GM19328 (cell line): ENCODE data around the gene PIM3.

Experiments
- ATAC-seq: cut with Tn5 transposase; IDR thresholded peaks from one replicate; pipeline ENCODE4 v1.9.1; 2021; ENCODE audit warnings: mild to moderate bottlenecking, moderate library complexity; ENCODE audit not compliant: unreplicated experiment

The PIM3 gene

DNA sequence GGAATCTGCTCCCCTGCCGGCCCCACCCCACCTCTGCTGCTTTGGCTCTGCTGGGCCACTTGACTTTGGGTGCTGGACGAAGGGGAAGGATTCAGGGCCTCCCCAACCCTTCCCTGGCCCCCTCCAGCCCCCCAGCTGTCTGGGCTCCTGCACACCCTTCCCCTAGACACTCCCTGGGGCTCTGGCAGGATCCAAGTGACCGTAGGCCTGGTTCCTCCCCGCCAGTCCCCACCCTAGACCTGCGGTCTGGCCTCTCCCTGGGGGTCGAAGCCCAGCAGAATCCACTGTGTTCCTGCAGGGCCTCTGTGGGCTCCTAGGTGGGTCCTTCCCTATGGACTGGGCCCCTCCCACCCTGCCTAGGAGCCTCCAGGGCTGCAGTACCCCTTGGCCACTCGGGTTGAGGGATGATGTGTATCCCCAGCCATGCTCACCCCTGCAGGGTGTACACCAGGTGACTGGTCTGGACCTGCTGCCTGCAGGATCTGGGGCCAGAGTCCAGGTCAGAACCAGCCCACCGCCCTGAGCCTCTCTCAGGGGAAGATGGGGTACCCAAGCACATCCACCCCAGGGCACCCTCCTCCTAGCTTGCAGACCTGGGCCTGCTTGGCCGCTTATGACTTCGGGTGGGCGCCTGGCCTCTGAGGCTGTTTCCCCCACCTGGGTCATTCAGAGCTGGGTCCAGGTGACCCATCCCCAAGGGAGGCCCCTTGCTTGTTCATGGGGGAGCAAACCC is 5.6 kb downstream of the PIM3 start:
- no peak for ATAC-seq

DNA sequence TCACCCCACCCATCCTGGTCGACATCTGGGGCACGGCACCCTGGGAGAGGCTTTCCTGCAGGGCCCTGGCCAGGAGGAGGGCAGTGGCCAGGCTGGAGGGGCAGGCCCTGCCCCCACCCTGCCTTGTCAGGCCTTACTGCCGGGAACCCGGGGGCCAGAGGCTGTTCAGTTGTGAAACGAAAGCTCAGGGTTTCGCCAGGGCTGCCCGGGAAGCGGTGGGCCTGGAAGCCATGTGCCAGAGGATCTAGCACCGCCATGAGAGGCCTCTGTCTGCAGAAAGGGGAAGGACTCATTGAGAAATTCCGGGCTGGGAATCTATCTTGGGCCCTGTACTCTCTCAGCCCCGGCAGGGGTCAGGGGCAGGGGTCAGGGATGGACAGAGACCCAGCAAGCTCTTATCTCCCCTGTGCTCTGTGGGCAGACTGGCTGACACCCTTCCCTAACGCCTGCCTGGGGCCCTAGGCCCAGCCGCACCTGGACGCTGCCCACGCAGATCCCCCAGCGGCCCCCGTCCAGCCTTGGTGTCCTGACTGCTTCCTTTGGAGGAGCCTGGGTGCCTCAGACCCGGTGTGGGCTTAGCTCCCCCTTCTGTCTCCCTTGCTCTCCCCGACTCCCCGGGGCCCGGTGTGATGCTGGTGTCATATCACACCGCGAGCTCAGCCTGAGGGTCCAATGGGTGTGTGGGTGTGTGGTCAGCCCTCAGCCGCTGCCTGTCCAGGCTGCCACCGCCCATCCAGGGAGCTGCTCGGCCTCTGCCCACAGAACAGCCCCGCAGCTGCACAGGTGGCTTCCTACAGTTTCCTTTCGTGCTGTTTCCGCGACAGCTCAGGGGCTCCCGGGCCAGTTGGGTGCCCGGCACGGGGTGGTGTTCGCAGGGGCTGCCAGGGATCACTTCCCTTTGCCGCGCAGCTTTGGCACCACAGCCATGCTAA is 6.5 kb downstream of the PIM3 start:
- ATAC-seq, result no peak

DNA sequence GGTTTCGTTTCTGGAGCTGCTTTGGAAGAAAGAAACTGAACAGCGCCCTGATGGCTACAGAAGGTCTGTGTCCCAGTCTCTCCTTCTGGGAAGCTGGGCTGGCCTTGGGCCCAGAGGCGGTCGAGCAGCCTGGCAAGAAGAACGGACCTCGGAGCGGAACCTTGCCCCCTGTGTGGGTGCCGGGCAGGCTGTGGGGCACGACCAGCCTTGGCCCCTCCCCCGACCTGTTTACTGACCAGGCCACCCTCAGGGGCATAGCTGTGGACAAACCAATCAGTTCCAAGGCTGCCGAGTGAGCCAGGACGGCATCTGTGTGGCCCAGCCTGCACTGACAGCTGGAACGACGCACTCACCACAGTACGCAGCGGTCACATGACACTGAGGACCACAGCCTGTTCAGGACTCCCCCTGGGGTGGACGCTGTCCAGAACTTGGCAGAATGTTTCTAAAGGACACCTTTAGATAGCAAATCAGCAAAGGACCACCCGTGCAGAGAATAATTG is 7.2 kb downstream of the PIM3 start:
- ATAC-seq, result no peak

DNA sequence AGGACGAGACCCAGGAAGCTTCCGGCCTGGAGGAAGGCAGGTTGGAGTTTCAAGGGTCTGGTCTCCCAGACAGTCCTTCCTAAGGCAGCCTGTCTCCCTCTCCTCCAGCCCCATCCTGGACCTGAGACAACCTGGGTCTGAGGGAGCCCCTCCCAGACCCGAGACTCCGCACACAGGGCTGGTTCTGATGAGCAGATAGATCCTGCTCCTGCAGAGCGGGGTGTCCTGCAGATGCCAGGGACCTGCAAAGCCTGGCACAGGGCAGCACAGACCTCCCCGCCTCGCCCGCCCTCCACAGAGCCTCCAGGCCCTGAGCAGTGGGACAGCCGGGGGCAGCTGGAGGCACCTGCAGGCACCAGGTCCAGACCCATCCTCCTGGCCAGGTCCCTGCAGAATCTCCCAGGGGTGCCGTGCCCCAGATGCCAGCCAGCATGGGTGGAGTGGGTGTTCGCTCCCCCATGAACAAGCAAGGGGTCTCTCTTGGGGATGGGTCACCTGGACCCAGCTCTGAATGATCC is 7.8 kb downstream of the PIM3 start:
- no peak for ATAC-seq

DNA sequence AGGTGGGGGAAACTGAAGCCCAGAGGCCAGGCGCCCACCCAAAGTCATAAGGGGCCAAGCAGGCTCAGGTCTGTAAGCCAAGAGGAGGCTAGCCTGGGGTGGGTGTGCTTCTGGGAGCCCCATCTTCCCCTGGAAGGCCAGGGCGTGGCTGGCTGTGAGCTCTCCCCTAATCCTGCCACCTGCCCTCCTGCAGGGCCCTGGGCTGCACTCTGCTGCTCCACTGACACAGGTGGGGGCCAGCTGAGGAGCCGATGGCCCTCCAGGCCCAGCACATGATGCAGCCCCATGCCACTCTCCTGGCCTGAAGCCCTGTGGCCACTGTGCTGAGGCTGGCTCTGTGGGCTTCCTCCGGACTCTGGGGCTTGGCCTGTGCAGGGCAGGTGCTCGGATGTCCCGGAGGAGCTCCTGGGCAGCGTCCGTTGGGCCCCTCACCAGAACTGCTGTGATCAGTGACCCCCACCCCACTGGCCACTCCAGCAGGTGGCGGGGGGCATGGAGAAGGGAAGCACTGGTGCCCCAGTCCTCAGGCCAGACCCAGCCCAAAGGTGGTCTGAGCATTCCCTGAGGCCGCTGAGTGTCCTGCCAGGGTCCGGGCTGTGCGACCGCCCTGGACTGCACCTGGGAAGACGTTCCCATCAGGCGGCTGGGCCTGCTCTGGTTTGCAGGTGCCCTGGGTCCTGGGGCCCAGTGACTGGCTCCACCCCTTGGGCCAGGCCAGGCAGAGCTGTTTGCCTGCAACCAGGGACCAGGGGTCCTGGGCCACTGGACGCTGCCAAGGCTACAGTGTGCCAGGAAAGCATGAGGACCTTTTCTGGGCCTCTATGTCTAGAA is 8.5 kb downstream of the PIM3 start:
- no peak for ATAC-seq

DNA sequence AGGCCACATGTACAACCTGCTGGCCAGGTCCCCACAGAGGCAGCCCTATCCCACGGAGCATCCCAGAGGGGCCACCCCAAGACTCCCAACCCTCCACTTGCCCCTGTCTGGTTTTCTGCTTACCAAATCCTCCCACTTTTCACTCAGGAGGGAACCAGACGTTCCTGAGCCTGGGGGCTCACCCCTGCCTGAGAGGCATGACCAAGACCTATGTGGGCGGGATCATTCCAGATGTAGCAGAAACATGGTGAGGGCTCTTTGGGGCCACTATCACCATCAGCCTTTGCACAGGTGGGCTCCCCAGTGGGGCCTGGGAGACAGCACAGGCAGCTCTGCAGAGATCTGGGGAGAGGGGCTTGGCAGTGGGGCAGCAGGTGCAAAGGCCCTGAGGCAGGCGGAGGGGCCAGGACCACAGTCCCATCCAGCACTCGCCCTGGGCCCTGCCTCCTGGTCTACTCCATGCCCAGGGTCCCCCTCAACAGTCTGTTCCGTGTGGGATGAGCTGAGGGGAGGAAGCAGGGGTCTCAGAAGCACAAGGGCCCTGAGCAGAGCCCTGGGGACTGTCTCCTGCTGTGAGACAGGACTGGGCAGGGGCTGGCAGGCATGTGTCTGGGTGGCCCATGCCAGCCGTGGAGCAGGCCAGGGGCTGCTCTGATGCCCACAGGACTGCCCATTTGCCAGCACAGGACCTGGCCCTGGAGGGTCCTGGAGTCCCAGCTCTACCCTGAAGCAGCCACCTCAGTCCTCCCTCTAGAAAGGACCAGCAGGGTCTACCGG is 9.4 kb downstream of the PIM3 start:
- no peak for ATAC-seq

DNA sequence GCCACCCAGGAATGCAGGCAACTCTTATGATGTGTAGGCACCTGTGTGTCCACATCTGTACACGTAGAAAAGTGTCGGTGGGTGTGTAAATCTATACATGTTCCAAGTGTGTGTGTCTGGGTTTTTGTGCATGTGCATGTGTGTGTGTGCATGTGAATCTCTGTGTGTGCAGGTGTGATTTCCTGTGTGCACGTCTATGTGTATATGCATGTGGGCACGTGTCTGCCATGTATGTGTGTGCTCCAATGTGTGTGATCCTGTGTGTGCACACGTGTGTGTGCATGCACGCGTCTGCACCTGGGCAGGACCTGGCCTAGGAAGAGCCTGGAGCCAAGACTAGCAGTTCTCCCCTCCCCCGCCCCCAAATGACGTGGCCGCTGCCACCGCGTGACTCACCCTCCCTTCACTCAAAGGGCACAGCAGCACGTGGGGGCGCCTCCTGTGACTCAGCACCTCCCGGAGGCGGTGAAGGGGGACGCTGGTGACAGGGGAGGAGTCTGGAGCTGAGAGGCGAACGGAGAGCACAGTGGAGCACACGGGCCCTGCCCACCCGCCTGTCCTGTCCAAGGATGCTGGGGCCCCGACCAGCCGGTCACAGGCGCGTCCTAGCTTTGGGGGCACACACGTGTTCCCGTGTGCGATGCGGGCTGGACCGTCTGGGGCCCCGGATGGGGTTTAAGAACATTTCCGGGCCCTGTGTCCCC is 10.1 kb downstream of the PIM3 start:
- ATAC-seq, result peak; percentile 56

DNA sequence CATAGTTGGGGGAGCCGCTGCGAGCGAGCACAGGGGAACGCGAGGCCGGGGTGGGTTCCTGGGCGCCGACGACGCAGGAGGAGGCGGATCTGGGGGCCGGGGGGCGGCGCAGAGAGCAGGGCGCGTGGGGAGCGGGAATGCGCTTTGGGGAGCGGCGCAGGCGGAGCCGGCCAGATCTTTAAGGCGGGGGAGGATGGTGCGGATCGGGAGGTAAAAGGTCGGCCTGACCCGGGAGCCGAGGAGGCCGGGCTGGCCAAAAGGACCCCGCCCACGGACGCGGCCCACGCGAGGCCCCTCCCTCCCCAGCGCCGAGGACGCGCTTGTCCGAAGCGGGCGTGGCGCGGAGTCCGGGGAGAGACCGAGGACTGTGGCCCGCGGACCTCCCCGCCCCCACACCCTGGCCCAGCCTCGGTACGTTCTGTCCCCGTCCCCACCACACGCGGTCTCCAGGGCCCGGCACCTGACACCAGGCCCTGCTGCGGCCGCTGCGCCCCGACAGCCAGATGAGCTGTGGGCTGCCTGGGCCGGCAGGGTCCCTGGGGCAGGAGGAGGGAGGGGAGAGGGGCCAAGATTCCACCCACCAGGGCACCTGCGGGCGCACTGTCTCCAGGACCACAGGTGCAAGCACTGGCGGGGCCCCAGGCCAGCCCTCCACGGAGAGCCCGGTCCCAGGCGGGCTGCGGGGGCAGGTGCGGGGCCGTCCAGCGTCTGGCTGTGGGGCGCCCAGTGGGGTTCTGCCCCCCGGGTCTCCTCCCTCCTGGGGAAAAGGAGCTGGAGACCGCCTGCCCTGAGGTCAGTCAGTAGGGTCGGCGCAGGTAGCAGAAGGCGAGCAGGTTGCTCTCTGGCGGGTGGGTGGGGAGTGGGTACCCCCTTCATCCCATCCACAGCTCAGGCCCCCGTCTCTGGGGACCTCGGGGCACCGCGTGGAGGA is 10.9 kb downstream of the PIM3 start:
- ATAC-seq, result peak; percentile 20

DNA sequence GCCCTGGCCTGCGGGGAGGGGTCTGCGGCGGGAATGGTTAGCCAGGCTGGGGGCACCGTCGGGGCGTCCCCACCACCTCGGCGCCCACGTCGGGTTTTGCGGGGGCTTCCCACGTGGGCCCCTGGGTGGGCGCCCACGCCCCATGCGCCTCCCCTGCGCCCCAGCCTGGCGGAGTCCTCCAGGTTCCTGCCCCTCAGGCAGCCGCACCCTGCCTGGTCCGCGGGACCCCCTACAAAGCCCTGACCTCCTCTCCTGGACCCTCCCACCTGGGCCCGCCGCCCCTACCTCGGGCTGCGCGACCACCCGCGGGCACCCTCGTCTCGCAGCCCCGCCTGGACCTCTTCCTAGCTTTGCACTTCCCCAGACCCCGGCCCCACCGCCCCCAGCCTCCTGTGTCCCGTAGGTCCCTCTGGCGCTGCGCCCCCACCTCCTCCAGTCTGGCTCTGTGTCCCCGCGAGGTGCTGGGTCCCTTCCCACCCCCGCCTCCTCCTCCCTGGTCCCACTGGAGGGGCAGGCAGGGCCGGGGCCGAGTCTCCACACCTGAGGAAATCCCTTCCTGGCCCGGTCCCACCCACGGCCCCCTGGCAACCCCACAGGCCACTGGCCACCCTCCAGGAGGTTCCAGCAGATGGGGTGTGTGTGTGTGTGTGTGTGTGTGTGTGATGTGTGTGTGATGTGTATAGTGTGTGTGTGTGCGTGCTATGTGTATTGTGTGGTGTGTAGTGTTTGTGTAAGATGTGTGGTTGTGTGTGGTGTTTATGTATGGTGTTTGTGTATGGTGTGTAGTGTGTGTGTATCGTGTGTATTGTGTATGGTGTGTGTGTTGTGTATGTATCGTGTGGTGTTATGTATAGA is 11.8 kb downstream of the PIM3 start:
- no peak for ATAC-seq

DNA sequence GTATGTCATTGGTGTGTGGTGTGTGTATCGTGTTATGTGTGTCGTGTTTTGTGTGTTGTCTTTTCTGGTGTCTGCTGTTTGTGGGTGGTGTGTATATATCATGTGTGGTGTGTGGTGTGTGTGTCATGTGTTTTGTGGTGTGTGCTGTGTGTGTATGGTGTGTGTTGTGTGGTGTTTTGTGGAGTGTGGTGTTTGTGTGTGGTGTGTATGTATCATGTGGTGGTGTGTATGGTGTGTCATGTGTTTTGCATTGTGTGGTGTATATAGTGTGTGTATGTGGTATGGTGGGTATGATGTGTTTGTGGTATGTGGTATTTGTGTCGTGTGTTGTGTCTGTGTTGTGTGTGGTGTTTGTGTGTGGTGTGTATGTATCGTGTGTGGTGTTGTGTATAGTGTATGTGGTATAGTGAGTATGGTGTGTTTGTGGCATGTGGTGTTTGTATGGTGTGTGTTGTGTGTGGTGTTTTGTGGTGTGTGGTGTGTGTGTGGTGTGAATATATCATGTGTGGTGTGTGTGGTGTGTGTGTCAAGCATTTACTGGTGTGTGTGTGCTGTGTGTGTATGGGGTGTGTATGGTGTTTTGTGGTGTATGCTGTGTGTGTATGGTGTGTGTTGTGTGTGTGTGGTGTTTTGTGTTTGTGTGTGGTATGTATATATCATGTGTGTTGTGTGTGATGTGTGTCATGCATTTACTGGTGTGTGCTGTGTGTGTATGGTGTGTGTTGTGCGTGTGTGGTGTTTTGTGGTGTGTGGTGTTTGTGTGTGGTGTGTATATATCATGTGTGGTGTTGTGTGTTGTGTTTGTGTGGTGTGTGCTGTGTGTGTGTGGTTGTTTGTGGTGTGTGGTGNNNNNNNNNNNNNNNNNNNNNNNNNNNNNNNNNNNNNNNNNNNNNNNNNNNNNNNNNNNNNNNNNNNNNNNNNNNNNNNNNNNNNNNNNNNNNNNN is 12.7 kb downstream of the PIM3 start:
- no peak for ATAC-seq

DNA sequence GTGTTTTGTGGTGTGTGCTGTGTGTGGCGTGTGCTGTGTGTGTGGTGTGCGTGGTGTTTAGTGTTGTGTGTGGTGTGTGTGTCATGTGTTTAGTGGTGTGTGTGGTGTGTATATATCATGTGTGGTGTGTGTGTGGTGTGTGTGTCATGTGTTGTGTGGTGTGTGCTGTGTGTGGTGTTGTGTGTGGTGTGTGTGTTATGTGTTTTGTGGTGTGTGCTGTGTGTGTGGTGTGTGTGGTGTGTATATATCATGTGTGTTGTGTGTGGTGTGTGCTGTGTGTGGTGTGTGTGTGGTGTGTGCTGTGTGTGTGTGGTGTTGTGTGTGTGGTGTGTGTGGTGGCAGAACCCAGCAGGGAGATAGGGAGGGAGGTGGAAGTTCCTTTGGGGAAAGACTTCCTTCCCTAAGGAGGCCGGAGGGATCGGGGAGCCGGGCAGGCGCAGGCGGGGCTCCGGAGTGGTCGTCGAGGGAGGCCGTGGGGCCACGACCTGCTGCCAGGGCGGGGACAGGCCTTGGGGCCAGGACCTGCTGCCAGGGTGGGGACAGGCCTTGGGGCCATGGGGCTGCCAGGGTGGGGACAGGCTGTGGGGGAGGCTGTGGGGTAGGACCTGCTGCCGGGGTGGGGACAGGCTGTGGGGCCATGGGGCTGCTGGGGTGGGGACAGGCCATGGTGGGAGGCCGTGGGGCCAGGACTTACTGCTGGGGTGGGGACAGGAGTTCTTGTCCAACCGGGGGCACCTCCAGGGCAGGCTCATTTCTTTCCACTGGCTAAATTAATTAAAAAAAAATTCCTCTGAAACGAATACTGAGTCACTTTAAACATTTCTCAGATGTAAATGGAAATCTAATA is 15.2 kb downstream of the PIM3 start:
- no peak for ATAC-seq

DNA sequence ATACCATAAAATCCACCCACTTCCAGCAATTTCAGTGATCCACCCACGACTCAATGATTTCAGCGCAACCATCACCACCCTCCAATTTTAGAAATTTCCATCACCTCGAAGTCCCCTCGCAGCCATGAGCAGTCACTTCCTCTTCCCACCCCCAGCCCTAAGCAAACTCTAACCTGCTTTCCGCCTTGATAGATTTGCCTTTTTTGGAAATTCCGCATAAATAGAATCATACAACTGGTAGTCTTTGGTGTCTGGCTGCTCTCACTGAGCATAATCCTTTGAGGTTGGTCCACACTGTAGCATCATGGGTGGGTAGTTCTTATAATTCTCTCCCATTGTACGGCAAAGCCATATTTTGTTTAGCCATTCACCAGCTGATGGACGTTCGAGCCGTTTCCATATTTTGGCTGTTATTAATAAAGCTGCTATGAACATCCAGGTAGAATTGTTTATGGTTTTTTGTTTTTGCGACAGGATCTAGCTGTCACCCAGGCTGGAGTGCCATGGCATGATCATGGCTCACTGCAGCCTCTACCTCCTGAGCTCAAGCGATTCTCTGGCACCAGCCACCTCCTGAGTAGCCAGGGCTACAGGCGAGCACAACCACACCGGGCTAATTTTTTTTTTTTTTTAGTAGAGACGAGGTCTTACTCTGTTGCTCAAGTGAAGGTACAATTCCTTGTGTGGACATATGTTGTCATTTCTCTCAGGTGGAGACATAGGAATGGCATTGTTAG is 16.0 kb downstream of the PIM3 start:
- no peak for ATAC-seq

DNA sequence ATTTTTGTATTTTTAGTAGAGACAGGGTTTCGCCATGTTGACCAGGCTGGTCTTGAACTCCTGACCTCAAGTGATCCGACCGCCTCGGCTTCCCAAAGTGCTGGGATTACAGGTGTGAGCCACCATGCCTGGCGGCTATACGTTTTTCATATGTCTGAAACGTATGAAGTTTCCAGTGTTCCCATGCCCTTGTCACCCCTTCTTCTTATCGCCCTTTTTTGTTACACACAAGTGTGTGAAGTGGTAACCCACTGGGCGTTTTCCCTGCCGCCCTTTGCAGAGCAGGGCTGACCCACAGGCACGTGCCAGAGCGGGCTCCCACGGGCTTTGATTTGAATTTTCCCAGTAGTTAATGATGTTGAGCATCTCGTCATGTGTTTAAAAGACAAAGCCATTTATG is 17.0 kb downstream of the PIM3 start:
- ATAC-seq, result no peak

DNA sequence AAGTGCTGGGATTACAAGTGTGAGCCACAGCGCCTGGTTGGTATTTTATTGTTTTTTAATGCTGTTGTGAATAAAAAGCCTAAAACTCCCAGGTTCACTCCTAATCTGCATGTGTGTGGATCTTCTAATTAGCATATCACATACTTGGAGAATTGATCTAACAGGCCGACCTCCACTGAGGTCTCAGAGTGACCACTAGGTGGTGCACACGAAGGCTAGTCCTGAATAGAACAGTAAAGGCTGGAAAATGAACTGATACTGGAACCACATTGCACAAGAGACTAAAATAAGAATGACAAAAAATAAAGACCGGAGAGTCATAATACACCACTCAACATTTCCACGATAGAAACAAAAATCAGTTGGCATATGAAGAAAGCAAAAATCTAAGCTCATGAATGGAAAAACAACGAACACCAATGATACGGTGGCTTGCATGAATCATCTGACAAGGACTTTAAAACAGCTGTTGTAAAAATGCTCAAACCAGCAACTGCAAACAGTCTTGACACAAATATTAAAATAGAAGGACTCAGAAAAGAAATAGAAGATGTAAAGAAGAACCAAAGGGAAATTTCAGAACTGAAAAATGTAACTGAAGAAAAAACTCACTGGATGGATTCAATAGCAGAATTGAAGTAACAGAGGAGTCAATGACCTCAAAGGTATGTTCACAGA is 19.2 kb downstream of the PIM3 start:
- ATAC-seq, result no peak
